H9 (cell line): ENCODE data around the gene XPC. TPM values are rescaled to one million over a fixed set of nuclear protein-coding genes. Genes with fewer than 3 reads are reported as not detected.

Experiments
- DNase-seq: peaks from one replicate; pipeline ENCODE4 v3.0.0-alpha.2; 2017
- H2AFZ ChIP-seq: one replicate; pipeline ENCODE4 v1.6.1; 2013; ENCODE audit warnings: mild to moderate bottlenecking, low read length, control low read depth, moderate library complexity
- H2AK5ac ChIP-seq: 2 replicates; pipeline ENCODE4 v1.6.1; 2013; ENCODE audit warnings: low read length, control low read depth, mixed read lengths; ENCODE audit not compliant: insufficient read length
- H2BK120ac ChIP-seq: one replicate; pipeline ENCODE4 v1.6.1; 2013; ENCODE audit warnings: low read depth, mild to moderate bottlenecking, low read length, control low read depth, inconsistent platforms; ENCODE audit not compliant: poor library complexity, severe bottlenecking
- H2BK12ac ChIP-seq: 2 replicates; pipeline ENCODE4 v1.6.1; 2013; ENCODE audit warnings: low read length, control low read depth, mixed read lengths, low read depth; ENCODE audit not compliant: insufficient read length
- H2BK15ac ChIP-seq: 2 replicates; pipeline ENCODE4 v1.6.1; 2013; ENCODE audit warnings: low read depth, low read length, control low read depth
- H2BK20ac ChIP-seq: one replicate; pipeline ENCODE4 v1.6.1; 2013; ENCODE audit warnings: low read depth, mild to moderate bottlenecking, low read length, control low read depth, inconsistent platforms; ENCODE audit not compliant: poor library complexity, severe bottlenecking
- H2BK5ac ChIP-seq: 2 replicates; pipeline ENCODE4 v1.6.1; 2013; ENCODE audit warnings: low read length, control low read depth, mixed read lengths; ENCODE audit not compliant: insufficient read length
- H3K14ac ChIP-seq: 2 replicates; pipeline ENCODE4 v1.6.1; 2013; ENCODE audit warnings: low read length, control low read depth; ENCODE audit not compliant: insufficient read depth
- H3K18ac ChIP-seq: 2 replicates; pipeline ENCODE4 v1.6.1; 2013; ENCODE audit warnings: low read depth, mild to moderate bottlenecking, mixed read lengths, low read length, control low read depth; ENCODE audit not compliant: insufficient read length
- H3K23ac ChIP-seq: 2 replicates; pipeline ENCODE4 v1.6.1; 2013; ENCODE audit warnings: low read length, control low read depth, mixed read lengths, low read depth; ENCODE audit not compliant: insufficient read length
- H3K23me2 ChIP-seq: 2 replicates; pipeline ENCODE4 v1.6.1; 2013; ENCODE audit warnings: low read depth, mild to moderate bottlenecking, mixed read lengths, low read length, control low read depth; ENCODE audit not compliant: insufficient read length, poor library complexity, severe bottlenecking
- H3K27ac ChIP-seq: 2 replicates; pipeline ENCODE4 v1.5.1; 2013; ENCODE audit warnings: low read length, control low read depth, mixed read lengths, low read depth; ENCODE audit not compliant: insufficient read length
- H3K27me3 ChIP-seq: 2 replicates; pipeline ENCODE4 v1.6.1; 2013; ENCODE audit warnings: low read length, control low read depth, inconsistent platforms; ENCODE audit not compliant: insufficient read depth
- H3K4ac ChIP-seq: 2 replicates; pipeline ENCODE4 v1.6.1; 2013; ENCODE audit warnings: low read depth, mild to moderate bottlenecking, control low read depth, inconsistent platforms, low read length, moderate library complexity
- H3K4me1 ChIP-seq: 2 replicates; pipeline ENCODE4 v1.6.1; 2013; ENCODE audit warnings: low read length, control low read depth, inconsistent platforms; ENCODE audit not compliant: insufficient read depth
- H3K4me2 ChIP-seq: 2 replicates; pipeline ENCODE4 v1.6.1; 2013; ENCODE audit warnings: low read length, control low read depth, mixed read lengths; ENCODE audit not compliant: insufficient read length, insufficient read depth
- H3K56ac ChIP-seq: 2 replicates; pipeline ENCODE4 v1.6.1; 2013; ENCODE audit warnings: low read depth, mild to moderate bottlenecking, mixed read lengths, low read length, control low read depth; ENCODE audit not compliant: insufficient read length
- H3K79me1 ChIP-seq: 2 replicates; pipeline ENCODE4 v1.6.1; 2013; ENCODE audit warnings: low read depth, mild to moderate bottlenecking, moderate library complexity, low read length, control low read depth, inconsistent platforms; ENCODE audit not compliant: insufficient read depth, poor library complexity, severe bottlenecking
- H3K79me2 ChIP-seq: 2 replicates; pipeline ENCODE4 v1.6.1; 2013; ENCODE audit warnings: low read length, control low read depth, inconsistent platforms; ENCODE audit not compliant: insufficient read depth
- H3K9ac ChIP-seq: 2 replicates; pipeline ENCODE4 v1.6.1; 2013; ENCODE audit warnings: low read length, control low read depth, mixed read lengths; ENCODE audit not compliant: insufficient read length; ENCODE audit errors: extremely low read depth
- H3K9me3 ChIP-seq: one replicate; pipeline ENCODE4 v1.6.1; 2013; ENCODE audit warnings: low read depth, low read length, inconsistent platforms; ENCODE audit not compliant: control insufficient read depth
- H3T11ph ChIP-seq: one replicate; pipeline ENCODE4 v1.6.1; 2013; ENCODE audit warnings: mild to moderate bottlenecking, low read length, control low read depth, inconsistent platforms
- H4K20me1 ChIP-seq: one replicate; pipeline ENCODE4 v1.6.1; 2013; ENCODE audit not compliant: control insufficient read depth, insufficient read length, insufficient read depth
- H4K5ac ChIP-seq: 2 replicates; pipeline ENCODE4 v1.6.1; 2013; ENCODE audit warnings: low read depth, mild to moderate bottlenecking, mixed read lengths, low read length, control low read depth; ENCODE audit not compliant: insufficient read length
- H4K8ac ChIP-seq: replicated peaks from 2 replicates; pipeline ENCODE4 v1.6.1; 2013; ENCODE audit warnings: low read length, control low read depth, mixed read lengths, low read depth; ENCODE audit not compliant: insufficient read length
- H4K91ac ChIP-seq: 2 replicates; pipeline ENCODE4 v1.6.1; 2013; ENCODE audit warnings: low read depth, mild to moderate bottlenecking, moderate library complexity, mixed read lengths, low read length, control low read depth; ENCODE audit not compliant: insufficient read length
- H3K27ac Mint-ChIP-seq, 3 experiments: 2 replicates in 2 of 3; 3 replicates in 1 of 3; pipeline ENCODE4 v1.8.0; 2020 to 2021; ENCODE audit warnings: mixed read lengths in 3 of 3, mild to moderate bottlenecking in 1 of 3, moderate library complexity in 1 of 3
- H3K27me3 Mint-ChIP-seq: 2 replicates; pipeline ENCODE4 v1.8.0; 2021; ENCODE audit warnings: low read depth, mild to moderate bottlenecking, moderate library complexity, mixed read lengths
- H3K36me3 Mint-ChIP-seq, 3 experiments: 2 replicates in 2 of 3; 3 replicates in 1 of 3; pipeline ENCODE4 v1.8.0; 2020 to 2021; ENCODE audit warnings: low read depth in 3 of 3, mixed read lengths in 3 of 3; ENCODE audit not compliant: insufficient read depth in 1 of 3
- H3K4me1 Mint-ChIP-seq, 2 experiments: 2 replicates each; pipeline ENCODE4 v1.8.0; 2020; ENCODE audit warnings: mixed read lengths in 2 of 2
- H3K4me3 Mint-ChIP-seq, 2 experiments: 2 replicates in 1 of 2; 3 replicates in 1 of 2; pipeline ENCODE4 v1.8.0; 2020 to 2021; ENCODE audit warnings: mild to moderate bottlenecking in 2 of 2, mixed read lengths in 2 of 2, moderate library complexity in 1 of 2
- H3K9me3 Mint-ChIP-seq, 2 experiments: 2 replicates in 1 of 2; 3 replicates in 1 of 2; pipeline ENCODE4 v1.8.0; 2020; ENCODE audit warnings: mild to moderate bottlenecking in 2 of 2, mixed read lengths in 2 of 2, moderate library complexity in 1 of 2
- CTCF ChIP-seq: fragments of 200-600 bp; sonication (generic); conservative IDR thresholded peaks from 3 replicates; pipeline ENCODE4 v1.8.0; 2021; ENCODE audit warnings: antibody characterized with exemption, mild to moderate bottlenecking
- WGBS: extraction: QIAGEN DNeasy Blood & Tissue Kit; methylation state at CpG from one replicate; pipeline ENCODE4 v1.1.7; 2013; ENCODE audit warnings: missing lambda C conversion rate, low lambda C conversion rate, mixed read lengths; ENCODE audit not compliant: insufficient read length; ENCODE audit errors: extremely low coverage; 5-methylcytosine and 5-hydroxymethylcytosine counted together
- total RNA-seq: library from RNA; stranded (reverse); gene quantifications from 2 replicates; pipeline ENCODE4 v1.2.1, GENCODE V29; 2021

XPC gene
- total RNA-seq, 1 experiment from 2014 or later, result 30.3 TPM

- H3K23me2 ChIP-seq, result no peaks in the 10 kb centered on the region
- H2BK15ac ChIP-seq, result no peak overlapping the region
- H3K56ac ChIP-seq, result no peak overlapping the region
- no peak overlapping the region for H3K4me2 ChIP-seq
- no peaks in the 10 kb centered on the region for H3K4me1 Mint-ChIP-seq
- no peaks in the 10 kb centered on the region for H4K20me1 ChIP-seq
- no peaks in the 10 kb centered on the region for H3K9me3 Mint-ChIP-seq
- H2AK5ac ChIP-seq, result no peak overlapping the region
- H3K36me3 Mint-ChIP-seq, result peaks cover 26 to 85% (median 76%) of the 10 kb centered on the region in 3 experiments; a peak in 6 of 7 replicates
- H3K4me1 ChIP-seq, result no peaks in the 10 kb centered on the region
- no peak overlapping the region for H3K18ac ChIP-seq
- no peak overlapping the region for H2BK20ac ChIP-seq
- H2BK12ac ChIP-seq, result no peak overlapping the region
- H2AFZ ChIP-seq, result no peak overlapping the region
- H3K9ac ChIP-seq, result no peak overlapping the region
- H4K5ac ChIP-seq, result no peak overlapping the region
- H4K91ac ChIP-seq, result no peak overlapping the region
- H4K8ac ChIP-seq, result no peak overlapping the region
- H2BK120ac ChIP-seq, result no peak overlapping the region
- no peak overlapping the region for H3K27ac ChIP-seq
- no peak overlapping the region for H3K14ac ChIP-seq
- no CpG with 5 or more reads among the region's 10 CpGs for WGBS
- H2BK5ac ChIP-seq, result no peak overlapping the region
- no peaks in the 10 kb centered on the region for H3K79me1 ChIP-seq
- H3K27me3 Mint-ChIP-seq, result no peaks in the 10 kb centered on the region
- no peak overlapping the region for H3T11ph ChIP-seq
- H3K23ac ChIP-seq, result no peak overlapping the region
- peak overlapping the region in 2 of 3 experiments; percentile 20 to 34; a peak in 2 of 7 replicates for H3K27ac Mint-ChIP-seq
- H3K9me3 ChIP-seq, result no peaks in the 10 kb centered on the region
- TF ChIP-seq CTCF, result no peak
- no peaks in the 10 kb centered on the region for H3K27me3 ChIP-seq
- no peaks in the 10 kb centered on the region for H3K79me2 ChIP-seq
- no peak overlapping the region for H3K4ac ChIP-seq
- DNase-seq, result no peak
- H3K4me3 Mint-ChIP-seq, result no peak overlapping the region
Measured at GRCh38 chr3:14133188-14133800, 45.1 kb downstream of the XPC start.
